DMS79 treated with DMSO at 0.1 percent for 48 hours (cell line): ENCODE results near the gene PLEKHG4B.

Source experiments
- DNase-seq: peaks from one replicate; lab custom pipeline; 2025; lab: John Stamatoyannopoulos, UW

PLEKHG4B gene

DNA sequence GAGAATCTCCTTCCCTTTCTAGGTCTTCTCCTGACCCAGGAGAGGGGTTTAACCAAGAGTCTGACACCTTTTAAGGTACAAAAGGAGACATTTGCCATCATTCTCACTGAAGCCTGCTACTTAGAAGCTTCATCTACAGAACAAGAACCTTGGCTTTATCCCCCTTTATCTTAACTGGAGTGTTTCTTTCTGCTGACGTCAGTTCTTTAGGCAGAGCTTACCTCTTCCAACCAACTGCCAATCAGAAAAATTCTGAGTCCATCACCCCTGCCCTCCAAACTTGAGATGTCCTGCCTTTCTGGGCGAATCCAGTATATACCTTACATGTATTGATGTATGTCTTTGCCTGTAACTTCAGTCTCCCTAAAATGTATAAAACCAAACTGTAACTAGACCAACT lies 37.2 kb downstream of the PLEKHG4B start:
- DNase-seq = no peak

DNA sequence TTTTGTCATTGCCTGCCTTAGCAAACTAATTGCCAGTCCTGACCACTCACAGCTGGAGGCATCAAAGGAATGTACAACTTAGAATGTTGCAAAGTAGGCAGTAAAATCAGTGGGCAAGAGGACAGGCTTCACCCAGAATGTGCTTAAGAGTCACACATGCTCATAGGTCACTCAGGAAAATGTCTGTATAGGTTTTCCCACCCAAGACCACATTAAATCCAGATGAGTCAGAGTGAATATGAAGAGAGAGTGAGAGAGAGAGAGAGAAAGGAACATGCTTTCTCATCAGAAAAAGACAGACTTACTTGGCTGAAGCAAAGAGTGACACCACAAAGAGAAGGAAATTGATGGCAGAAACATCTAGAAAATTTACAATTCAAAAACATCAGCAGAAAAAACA lies 37.9 kb downstream of the PLEKHG4B start:
- no peak for DNase-seq

DNA sequence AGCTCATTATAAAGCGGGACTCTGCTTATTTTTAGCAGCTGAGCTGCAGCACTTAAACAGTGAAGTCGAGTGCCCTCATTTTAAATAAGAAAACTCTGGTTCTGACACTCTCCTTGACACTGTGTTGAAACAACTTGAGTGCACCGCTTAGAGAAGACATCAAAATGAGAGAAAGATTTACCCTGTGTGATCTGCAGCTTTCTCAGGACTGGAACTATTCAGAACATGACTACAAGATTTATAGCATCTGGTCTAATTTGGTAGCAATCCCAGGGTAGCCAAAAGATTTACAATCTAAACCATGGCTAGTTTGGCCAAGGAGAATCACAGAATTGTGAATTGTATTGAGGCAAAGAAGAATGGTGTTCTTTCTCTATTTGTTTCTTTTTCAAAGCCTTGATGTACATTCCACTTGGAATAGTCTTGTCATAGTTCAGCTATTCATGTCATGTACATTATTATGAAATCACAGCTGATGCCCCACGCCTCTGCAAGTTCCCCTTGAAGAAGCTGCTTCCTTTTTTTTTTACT lies 38.7 kb downstream of the PLEKHG4B start:
- no peak for DNase-seq

DNA sequence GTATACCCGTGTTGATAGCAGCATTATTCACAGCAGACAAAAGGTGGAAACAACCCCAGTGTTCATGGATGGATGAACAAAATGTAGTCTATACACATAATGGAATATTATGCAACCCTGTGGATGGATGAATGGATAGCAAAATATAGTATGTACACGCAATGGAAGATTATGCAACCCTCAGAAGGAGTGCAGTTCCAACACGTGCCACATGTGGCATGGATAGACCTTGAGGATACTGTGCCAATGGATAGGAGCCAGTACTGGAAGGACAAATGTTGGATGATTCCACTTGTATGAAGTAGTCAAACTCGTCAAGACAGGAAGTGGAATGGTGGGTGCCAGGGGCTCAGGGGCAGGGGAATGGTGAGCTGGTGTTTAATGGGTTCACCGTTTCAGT lies 44.9 kb downstream of the PLEKHG4B start:
- DNase-seq = no peak

DNA sequence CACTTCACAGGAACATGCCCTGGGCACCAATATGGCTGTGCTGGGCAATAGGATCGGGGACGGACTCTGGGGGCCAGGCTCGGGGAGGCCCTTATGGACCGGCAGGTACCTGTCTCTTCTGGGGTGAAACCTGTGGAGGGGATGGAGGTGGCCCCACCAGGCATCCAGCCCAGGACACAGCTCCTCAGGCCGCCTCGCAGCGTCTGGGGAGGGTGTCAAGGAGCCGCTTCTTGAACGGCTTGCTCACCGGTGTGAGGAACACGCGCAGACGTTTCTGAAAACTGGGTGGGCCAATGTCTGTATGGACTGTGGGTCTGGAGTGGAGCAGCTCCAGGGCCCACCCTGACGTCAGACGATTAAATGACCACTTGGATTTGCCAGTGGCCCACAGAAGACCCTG lies 45.8 kb downstream of the PLEKHG4B start:
- no peak for DNase-seq

DNA sequence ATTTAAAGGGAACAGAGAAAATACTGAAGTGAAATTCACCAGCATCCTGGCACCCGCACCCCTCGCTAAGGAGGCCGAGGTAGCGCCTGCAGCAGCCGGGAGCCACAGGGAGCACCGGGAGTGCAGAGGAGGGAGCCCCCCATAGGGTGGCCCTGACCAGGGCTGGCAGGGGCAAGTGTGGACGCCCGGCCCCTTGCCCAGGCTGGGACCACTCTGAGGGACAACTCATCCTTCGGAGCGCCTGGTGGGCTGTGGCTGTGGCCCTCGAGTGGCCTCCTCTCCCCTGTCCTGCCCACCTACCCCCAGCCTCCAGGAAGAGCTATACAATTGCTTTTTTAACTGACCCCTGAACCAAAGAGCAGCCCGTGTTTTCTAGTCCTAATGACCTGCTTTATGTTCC lies 47.0 kb downstream of the PLEKHG4B start:
- DNase-seq = no peak

DNA sequence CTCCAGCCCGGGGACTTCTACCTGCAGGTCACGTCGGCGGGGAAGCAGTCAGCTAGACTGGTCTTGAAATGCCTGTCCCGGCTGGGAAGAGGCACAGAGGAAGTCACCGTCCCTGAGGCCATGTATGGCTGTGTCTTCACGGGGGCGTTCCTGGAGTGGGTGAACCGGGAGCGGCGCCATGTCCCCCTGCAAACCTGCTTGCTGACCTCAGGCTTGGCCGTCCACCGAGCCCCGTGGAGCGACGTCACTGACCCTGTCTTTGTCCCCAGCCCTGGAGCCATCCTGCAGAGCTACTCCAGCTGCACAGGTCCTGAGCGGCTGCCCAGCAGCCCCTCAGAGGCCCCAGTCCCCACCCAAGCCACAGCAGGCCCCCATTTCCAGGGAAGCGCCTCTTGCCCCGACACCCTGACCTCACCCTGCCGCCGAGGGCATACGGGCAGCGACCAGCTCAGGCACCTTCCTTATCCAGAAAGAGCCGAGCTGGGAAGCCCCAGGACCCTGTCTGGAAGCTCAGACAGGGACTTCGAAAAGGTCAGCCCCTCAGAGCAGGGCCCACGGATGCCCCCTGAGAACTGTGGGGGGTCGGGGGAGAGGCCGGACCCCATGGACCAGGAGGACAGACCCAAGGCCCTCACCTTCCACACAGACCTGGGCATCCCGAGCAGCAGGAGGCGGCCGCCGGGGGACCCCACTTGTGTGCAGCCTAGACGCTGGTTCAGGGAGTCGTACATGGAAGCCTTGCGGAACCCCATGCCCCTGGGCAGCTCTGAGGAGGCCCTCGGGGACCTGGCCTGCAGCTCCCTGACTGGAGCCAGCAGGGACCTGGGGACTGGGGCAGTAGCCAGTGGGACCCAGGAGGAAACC lies 47.8 kb downstream of the PLEKHG4B start:
- no peak for DNase-seq

DNA sequence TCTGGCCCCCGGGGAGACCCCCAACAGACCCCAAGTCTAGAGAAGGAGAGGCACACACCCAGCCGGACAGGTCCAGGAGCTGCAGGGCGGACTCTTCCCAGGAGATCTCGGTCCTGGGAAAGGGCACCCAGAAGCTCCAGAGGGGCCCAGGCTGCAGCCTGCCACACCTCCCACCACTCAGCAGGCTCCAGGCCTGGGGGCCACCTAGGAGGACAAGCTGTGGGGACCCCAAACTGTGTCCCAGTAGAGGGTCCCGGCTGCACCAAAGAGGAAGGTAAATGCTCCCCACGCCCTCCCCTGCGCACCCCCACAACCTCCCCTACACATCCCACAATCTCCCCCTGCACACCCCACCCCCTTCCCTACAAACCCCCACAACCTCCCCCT lies 48.5 kb downstream of the PLEKHG4B start:
- DNase-seq = no peak

DNA sequence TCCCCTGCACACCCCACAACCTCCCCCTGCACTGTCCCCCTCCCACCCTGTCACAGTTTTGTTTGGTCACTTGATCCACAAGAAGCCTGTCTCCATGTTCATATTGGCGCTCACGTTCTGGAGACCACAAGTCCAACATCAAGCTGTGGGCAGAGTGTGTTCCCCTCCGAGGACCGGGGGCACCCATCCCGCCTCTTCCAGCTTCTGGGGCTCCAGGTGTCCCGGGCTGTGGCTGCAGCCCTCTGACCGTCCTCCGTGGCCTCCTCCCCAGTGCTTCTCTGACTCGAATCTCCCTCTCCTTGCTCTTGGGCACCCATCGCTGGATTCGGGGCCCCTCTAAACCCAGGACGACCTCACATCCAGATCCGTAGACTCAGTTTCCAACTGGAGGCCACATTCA lies 49.2 kb downstream of the PLEKHG4B start:
- DNase-seq = no peak

DNA sequence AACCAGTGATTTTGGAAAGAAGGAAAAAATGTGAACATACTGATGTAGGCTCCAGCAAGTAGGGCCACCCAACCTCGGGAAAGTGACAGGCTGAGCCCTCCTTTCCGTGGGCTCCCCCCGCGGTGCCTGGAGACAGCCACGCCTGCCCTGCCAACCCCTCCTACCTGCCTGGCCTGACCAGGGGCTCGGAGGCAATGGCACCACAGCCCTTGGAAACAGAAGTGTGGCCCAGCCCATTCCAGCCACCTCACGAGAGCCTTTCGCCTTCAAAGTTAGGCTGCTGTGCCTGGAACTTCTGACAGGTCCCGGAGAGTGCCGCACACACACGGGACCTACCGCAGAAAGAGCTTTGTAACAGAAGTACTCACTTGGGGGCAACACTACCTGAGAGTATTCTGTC lies 49.8 kb downstream of the PLEKHG4B start:
- no peak for DNase-seq

DNA sequence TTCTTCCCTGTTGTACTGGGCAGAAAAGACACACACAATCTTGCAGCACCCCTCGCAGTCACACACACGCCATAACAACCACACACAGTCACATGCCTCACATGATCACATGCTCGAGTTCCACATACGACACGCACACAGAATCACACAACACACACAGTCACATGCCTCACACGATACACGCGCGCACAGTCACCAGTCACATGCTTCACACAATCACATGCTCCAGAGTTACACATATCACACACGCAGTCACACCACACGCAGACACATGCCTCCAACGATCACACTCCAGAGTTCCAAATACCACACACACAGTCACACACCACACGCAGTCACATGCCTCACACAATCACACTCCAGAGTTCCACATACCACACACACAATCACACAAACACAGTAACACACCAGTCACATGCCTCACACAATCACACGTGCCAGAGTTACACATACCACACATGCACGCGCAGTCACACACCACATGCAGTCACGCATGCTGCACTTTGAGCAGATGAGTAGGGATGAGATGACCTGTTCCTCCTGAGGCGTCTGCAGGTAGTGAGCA lies 50.4 kb downstream of the PLEKHG4B start:
- no peak for DNase-seq

DNA sequence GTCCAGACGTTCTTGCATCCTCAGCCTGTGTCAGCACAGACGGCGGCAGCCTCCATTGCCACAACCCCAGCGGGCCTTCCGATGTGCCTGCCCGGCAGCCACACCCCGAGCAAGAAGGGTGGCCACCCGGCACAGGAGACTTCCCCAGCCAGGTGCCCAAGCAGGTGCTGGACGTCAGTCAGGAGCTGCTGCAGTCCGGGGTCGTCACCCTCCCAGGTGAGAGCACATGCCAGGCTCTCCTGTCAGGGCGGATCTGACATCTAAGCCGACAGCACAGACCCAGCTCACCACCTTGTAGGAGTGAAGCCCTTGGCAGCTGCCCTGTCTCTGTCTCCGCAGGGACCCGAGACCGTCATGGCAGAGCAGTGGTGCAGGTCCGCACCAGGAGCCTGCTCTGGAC lies 51.1 kb downstream of the PLEKHG4B start:
- no peak for DNase-seq

DNA sequence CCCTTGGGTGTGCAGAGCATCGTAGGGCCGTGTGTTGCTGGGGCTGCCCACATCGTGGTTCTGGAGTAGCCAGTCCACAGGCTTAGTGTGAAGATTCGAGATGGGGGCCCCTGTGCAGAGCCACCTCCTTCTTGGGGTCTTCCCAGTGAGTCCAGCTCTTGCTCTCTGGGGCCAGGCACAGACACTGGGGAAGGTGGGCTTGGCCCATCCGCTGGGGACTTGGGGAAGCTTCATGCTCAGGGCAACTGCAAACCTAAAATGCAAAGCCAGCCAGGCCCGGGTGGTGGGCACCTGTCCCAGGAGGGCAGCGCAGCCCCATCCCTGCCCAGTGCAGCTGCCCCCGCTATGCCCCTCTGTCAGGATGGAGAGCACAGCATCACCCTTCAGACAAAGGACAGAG lies 53.0 kb downstream of the PLEKHG4B start:
- DNase-seq = no peak

DNA sequence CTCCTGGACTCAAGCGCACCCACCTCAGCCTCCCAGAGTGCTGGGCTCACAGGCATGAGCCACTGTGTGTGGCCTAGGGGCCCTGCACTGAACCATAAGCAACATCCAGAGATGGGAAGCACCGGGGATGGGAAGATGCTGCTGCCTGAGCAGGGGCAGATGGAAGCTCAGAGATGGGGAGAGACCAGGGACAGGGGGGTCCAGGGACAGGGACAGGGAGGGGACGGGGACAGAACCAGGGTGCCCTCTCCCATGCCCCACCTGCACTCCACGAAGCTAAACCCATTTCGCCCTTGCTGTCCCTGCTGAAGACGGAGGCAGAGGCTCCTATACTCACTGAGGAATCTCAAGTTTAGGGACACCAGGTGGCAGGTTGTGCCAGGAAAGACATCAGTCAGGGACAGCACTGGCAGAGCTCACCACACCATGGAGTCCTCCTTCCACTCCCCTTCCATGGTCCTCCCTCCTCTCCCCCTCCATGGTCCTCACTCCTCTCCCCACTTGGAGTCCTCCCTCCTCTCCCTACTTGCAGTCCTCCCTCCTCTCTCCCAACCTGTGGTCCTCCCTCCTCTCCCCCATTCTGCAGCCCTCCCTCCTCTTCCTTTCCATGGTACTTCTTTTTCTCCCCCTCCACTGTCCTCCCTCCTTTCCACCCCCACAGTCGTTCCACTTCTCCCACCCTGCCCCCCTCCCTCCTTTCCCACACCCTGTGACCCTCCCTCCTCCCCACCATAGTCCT lies 53.8 kb downstream of the PLEKHG4B start:
- no peak for DNase-seq

DNA sequence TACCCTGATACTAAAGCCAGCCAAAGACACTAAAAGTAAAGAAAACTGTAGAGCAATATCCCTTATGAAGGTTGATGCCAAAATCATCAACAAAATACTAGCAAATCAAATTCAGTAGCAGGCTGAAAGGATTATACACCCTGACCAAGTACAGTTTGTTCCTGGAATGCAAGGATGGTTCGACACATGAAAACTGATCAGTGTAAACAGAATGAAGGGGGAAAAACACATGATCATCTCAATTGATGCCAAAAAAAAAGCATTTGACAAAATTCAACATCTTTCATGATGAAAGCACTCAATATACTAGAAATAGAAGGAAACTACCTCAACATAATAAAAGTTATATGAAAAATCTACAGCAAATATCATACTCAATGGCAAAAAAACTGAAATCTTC lies 55.8 kb downstream of the PLEKHG4B start:
- DNase-seq = no peak

DNA sequence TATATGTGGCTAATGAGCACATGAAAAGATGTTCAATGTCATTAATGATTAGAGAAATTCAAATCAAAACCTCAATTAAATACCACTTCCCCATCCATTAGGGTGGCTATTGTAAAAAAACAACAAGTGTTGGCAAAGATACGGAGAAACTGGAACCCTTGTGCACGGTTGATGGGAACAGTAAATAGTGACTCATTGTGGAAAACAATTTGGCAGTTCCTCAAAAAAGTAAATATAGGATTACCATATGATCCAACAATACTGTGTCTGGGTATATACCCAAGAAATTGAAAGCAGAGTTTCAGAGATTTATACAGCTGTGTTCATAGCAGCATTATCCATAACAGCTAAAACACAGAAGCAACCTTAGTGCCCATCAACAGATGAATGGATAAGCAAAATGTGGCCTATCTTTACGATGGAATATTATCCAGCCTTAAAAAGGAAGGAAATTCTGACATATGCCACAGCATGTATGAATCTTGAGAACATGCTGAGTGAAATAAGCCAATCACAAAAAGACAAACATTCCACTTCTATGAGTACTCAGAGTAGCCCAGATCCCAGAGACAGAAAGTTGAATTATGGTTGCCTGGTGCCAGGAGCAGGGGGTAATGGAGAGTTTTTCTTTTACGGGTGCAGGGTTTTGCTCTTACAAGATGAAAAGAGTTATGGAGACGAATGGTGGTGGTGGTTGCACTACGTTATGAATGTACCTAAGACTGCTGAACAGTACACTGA lies 57.9 kb downstream of the PLEKHG4B start:
- peak; percentile 74 for DNase-seq

DNA sequence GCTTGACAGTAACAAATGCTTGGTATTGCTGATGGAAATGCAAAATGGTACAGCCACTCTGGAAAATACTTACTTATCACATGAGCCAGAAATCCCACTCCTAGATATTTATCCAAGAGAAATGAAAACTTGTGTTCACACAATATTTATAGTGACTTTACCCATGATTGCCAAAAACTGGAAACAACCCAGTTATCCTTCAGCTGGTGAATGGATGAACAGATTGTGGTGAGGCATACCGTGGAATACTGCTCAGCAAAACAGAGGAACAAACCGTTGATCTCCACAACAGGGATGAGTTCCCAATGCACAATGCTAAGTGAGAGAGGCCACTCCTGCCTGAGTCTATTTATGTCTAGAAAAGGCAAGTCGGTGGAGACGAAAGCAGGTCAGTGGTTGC lies 58.8 kb downstream of the PLEKHG4B start:
- DNase-seq = no peak

DNA sequence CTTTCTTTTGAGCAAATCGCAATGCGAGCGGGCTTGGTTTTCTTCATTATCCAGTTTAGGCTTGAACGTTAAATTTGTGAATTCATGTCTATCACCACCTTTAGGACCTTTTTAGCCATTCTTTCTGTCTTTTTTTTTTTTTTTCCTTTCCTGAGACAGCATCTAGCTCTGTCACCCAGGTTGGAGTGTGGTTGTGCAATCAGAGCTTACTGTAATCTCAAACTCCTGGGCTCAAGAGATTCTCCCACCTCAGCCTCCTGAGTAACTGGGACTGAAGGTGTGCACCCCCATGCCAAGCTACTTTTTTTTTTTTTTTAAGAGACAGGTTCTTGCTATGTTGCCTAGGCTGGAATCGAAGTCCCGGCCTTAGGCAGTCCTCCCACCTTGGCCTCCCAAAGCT lies 60.1 kb downstream of the PLEKHG4B start:
- DNase-seq = no peak

DNA sequence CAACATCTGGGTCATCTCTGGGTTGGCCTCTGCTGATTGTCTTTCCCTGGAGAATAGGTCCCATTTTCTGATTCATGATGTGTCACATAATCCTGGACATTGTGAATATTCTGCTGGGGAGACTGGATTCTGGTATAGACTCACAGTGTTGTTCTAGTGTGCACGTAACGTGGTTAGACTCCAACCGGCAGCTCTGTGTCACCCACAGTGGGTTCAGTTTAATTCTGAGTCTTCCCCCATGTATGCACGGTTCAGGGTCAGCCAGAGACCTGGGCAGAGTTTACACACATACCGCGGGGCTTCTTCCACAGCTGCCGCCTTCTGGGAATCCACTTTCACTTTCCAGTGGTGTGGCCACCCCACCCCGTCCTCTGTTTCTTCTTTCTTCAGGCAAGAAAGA lies 61.3 kb downstream of the PLEKHG4B start:
- DNase-seq = no peak

DNA sequence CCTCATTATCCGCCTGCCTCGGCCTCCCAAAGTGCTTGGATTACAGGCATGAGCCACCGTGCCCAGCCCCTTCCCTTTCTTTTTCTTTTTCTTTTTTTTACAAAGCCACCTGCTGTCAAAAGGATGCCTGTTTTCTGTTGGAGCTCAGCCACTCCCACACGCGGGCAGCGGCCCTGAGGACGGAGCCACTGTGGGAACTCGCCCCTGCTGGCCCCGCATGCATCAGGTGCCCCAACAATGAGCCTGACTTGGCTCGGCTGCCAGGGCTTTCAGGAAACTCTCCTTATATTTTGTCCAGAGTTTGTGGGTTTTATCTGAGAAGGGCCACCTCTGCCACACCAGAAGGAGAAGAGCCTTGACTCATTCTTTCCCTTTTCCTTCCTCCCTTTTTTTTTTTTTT lies 62.3 kb downstream of the PLEKHG4B start:
- no peak for DNase-seq

DNA sequence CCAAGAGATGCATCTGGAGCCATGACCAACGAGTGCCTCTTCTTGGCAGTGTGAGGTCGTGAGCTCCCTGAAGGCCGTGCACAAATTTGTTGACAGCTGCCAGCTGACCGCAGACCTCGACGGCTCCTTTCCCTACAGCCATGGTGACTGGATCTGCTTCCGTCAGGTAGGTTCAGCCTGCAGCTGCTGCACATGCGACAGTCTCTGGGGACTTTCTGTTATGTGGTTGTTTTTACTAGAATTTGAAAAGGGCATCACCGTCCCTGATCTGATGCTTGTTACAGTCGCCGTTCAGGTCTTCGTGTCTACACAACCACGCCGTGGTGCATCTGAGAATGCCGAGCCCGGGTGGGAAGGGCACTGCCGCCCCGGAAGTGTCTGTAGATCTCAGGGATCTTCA lies 62.9 kb downstream of the PLEKHG4B start:
- no peak for DNase-seq

DNA sequence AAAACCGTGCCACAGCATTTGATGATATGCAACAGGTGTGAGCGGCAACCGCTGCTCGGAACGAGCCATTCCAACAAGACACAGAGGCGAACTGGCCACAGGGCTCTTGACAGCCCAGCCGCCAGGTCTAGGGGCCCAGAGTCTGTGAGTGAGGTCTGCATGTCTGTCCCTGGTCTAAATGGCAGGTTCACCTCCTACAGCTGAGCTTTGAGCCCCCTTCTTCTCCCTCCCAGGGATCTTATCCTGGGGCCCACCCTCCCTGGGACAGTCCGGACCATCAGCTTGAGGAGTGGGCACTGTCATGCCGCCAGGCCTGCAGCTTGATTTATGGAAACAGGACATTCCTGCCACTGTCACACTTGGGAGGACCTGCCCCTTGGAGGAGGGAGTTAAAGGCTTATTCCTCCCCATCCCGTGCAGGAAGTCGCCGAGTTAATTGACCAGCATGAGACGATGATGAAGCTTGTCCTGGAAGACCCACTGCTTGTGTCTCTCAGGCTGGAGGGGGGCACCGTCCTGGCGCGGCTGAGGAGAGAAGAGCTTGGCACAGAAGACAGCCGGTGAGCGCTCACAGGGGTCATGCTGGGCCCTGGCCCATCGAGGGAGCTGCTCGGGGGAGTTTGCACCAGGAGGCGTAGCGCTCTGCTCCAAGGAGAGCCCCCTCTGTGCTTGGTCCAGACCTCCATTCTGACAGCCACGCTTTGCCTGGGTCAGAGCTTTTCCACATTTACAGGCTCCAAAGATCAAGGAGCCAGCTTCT lies 63.9 kb downstream of the PLEKHG4B start:
- DNase-seq = no peak
